Stimulated activated CD8-positive, alpha-beta memory T cell treated with anti-CD3 and anti-CD28 coated beads, Interleukin-15, amount 100 ng/mL, for 4 hours (primary cell): ENCODE data around the gene STRADA.

Source experiments
- DNase-seq, 2 donors: peaks; one replicate each; pipeline ENCODE4 v3.0.0-alpha.2; 2020; ENCODE audit warnings: low read depth in 2 of 2

The STRADA gene, protein sequence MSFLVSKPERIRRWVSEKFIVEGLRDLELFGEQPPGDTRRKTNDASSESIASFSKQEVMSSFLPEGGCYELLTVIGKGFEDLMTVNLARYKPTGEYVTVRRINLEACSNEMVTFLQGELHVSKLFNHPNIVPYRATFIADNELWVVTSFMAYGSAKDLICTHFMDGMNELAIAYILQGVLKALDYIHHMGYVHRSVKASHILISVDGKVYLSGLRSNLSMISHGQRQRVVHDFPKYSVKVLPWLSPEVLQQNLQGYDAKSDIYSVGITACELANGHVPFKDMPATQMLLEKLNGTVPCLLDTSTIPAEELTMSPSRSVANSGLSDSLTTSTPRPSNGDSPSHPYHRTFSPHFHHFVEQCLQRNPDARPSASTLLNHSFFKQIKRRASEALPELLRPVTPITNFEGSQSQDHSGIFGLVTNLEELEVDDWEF

DNA sequence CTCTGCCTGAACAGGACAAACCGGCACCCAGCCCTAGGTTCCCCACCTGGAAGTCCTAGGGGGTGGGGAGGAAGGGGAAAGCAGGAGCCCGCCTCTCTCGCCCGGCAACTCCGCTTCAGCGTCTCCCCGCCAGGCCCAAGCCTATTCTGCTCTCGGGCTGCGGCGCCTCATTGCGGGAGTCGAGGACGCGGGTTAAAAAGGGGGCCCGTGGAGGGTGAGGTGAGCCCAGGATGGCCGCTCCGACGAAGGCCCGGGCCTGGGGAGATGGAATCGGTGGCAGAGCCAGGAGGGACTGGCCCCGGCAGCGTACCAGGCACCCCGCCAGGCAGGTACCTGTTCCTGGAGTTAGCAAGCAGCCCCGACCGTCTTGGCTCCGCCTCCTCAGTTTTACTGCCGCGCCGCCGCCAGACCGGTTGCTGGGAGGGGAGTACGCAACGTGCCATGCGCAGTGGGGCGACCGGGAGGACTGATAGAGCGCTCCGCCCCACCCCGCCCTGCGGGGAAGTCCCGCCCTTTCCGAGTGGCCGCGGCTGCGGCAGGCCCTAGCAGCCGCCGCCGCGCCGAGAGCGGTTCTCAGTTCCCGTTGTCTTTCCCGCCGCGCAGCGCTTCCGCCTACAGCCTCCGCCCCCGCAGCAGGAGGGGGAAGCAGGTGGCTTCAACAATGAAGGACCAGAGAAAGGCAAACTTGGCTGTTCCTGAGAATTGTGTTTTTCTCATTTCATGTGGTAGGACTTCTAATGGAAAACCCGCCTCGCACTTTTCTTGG, at the start of gene STRADA:
STRADA (minus strand) TSS at position 392 of the 766 bp plus-strand sequence. CDS start 13,430 bp downstream, outside the sequence.
- peak; percentile 99 for DNase-seq

DNA sequence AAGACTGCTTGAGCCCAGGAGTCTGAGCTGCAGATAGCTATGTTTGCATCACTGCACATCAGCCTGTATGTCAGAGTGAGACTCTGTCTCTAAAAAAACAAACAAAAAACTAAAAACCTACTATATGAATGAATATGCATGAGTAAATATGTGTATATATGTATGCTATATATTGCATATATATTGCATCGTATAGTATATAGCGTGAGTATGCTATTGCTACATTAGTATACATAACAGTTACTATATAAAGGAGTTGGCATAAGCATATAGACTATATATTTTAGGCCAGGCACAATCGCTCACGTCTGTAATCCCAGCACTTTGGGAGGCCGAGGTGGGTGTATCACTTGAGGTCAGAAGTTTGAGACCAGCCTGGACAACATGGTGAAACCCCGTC, 48.5 kb upstream of the STRADA start:
- DNase-seq = no peak

DNA sequence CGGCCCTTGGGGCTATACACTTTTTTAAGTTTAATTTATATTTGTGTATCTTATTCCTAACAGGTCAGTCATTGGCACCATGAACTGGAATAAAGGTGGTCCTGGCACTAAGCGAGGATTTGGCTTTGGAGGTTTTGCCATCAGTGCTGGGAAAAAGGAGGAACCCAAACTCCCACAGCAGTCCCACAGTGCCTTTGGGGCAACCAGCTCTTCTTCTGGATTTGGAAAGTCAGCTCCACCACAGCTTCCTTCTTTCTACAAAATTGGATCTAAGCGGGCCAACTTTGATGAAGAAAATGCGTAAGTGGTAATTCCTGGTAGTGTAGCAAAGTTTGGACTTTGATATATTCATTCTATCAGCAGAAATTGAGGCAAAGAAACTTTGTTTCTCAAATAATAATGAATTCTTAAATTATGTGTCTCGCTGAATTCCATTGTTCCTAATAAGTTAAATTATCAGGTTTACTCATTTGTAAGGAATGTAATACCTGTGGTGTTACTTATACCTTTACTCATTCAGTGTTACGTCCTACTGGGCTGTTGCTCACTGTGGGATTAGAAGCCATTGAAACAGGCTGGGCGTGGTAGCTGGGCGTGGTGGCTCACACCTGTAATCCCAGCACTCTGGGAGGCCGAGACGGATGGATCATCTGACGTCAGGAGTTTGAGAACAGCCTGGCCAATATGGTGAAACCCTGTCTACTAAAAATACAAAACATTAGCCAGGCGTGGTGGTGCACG, 45.5 kb upstream of the STRADA start:
- no peak for DNase-seq

DNA sequence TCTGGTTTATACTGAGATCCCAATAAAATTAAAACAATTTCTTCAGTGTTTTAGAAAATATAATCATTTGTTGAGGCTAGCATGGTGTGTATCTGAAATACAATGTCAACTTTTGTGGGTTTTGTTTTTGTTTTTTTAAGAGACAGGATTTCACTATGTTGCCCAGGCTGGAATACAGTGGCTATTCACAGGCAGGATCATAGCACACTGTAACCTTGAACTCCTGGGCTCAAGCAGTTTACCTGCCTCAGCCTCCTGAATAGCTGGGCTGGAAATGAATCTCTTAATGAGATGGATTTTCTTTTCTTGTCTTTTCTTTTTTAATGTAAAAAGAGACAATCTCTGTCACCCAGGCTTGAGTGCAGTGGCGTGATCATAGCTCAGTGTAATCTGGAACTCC, 44.5 kb upstream of the STRADA start:
- no peak for DNase-seq

DNA sequence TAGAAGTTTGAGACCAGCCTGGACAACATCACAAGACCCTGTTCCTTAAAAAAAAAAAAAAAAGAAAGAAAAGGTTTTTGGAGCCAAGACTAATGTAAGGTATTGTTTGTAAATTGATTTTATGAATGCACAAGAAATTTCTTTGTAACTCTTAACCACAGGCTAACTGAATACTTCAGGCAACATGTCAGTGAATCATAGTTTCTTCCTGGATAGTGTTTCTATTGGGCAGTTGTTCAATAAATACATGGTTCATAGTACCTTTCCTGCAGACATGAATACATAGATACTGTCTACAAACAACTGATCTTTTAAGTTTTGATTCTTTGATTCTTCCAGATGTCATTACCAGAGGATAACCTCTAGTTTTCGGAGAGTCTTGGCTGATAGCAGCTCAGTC, 44.0 kb upstream of the STRADA start:
- no peak for DNase-seq

DNA sequence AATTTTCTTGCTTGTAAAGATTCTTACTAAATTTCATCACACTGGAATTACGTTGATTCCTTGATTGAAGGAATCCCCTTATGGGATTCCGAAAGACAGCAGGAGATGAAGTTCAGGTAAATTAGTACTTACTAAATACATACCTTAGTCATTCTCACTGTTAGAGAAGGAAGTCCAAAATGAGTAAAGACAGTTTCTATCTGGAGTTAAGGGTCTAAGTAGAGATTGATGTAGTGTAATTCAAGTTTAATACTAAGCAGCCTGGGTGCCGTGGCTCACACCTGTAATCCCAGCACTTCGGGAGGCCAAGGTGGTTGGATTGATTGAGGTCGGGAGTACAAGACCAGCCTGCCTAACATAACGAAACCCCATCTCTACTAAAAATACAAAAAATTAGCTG, 41.9 kb upstream of the STRADA start:
- no peak for DNase-seq

DNA sequence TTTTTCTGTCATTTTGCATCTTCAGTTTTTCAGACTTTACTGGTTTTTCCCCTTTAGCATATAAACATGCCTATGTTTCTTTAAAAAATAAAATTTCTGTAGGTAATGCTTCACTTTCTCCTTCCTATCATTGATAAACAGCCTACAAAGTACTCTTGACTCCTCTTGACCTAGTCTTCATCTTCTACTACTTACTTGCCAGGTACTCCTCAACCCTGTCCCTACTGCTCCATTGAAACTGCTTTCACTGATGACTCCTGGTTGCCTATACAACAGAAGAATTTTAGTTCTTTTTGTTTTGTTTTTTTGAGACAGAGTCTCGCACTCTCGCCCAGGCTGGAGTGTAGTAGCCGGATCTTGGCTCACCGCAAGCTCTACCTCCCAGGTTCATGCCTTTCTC, 39.3 kb upstream of the STRADA start:
- DNase-seq = no peak

DNA sequence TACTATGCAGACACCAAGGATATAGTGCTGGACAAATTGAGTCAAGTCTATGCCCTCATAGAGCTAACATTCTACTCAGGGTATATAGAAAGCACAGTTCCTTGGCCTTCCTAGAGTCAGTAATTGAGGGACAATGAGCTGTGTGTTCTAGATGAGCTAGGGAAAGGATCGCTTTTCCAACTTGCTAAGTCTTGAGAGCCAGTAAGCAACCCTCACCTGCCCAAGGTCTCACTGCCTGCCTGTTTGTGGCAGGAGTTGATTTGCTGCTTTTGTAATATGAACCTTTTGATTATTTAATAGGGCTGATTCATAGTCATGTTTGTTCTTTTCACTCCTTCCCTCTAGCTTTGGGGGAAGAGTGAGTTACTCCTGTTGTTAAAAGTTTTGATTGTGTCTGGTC, 38.9 kb upstream of the STRADA start:
- no peak for DNase-seq

DNA sequence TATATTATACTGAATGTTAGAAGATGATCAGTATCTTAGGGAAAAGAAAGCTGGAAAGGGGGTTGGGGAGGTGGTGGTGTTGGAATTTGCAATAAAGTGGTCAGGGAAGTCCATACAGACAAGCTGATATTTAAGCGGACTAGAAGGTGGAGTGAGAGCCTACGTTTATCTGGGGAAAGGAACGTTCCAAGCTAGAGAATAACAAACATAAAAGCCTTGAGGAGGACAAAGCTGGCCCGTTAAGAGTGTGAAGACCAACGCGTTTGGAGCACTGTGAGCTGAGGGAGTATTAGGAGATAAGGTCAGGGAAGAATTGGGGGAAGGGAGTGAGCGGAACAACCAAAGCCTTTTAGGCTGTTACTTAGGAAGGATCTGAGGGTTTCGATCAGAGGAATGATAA, 33.8 kb upstream of the STRADA start:
- no peak for DNase-seq

DNA sequence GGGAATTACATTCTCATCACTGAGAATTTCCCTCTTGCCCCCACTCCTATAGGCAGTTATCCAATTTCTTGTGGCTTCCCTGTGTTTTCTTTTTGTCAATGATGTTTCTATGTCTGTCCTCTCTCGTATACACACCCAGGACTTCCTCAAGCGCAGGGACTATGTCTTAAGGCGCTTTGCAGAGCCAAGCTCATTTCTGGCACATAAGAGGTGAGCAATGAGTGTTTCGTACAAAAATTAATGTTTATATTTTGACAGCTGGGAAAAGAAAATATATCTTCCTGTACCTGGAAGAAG, 33.3 kb upstream of the STRADA start:
- DNase-seq = no peak

DNA sequence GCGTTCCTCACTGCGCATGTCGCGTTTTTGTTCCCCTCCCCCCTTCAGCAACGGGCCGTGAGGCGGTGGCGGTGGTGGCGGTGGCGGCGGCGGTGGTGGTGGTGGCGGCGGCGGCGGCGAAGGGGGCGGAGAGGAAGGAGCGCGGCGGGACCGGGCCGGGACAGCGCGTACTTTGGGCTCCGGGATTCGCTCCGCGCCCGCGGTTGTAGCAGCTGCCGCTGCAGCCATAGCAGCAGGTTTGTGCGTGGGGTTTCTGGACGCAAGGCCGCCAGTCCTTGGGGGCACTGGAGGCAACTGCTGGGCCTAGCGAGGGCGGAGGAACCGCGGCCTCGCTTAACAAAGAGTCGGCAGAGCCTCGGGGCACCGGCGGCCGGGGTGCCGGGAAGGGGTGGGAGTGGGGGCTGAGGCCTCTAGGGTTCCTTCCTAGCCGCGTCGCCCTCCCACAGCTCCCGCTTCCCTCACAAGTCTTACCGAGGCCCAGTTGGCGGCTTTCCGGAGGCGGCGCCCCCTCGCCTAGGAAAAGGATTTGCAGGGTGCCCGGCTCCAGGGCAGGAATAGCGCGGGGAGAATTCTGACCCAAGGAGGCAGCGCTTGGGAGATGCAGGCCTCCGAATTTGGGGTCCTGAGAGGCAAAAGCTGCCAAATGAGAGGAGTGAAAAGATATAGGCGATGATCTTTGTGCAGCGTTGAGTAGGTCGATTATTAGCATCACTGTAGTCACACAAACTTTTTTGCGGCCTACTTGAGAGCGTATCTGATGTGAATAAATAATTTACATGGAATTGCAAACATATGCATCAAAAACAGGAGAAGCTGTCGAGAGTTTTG, 32.8 kb upstream of the STRADA start, which contains the start of gene DDX42:
DDX42 (plus strand) TSS at position 30 of the 828 bp plus-strand sequence. CDS start 12,880 bp downstream, outside the sequence.
- no peak for DNase-seq

DNA sequence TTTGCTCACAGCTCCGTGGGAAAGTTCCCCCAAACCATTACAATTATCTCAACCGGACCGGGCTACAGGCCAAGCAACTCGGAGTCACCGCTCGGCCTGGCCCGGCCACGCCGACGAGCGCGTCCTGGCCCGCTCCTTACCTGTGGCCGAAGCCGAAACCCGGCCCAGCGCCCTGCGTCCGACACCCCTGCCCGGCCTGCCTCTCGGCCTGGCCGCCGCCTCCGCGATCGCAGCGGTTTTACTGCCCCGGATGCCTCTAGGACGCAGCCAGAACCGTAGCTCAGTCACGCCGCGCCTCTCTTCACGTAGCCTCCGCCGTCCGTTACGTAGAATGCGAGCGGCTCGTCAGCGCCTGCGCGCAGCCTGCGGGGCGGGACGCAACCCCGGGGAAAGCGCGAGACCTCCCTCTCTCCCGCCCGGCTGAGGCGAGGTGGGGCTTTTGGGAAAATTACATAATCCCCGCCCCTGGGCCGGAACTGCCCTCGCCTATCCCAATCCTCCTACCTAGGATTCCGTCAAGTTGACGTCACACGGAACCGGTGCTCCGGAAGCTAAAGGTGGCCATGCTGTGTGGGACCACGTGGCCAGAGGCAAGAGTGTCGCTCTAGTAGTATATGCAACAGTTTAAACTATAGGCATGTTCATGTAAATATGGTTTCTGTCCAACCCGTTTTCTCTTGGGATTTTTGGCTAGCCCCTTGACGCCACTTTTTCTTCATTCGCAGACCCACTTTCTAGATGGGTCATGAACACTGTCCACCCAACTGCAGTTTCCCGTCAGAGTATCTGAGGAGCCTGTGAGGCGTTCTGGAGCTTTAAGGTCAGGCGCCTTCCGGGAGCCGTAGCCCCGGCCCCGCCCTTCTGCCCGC, 31.9 kb upstream of the STRADA start, which contains the start of gene CCDC47:
CCDC47 (minus strand) TSS at position 326 of the 869 bp plus-strand sequence. CDS start 7,422 bp downstream, outside the sequence.
- DNase-seq = peak; percentile 97 to 98

DNA sequence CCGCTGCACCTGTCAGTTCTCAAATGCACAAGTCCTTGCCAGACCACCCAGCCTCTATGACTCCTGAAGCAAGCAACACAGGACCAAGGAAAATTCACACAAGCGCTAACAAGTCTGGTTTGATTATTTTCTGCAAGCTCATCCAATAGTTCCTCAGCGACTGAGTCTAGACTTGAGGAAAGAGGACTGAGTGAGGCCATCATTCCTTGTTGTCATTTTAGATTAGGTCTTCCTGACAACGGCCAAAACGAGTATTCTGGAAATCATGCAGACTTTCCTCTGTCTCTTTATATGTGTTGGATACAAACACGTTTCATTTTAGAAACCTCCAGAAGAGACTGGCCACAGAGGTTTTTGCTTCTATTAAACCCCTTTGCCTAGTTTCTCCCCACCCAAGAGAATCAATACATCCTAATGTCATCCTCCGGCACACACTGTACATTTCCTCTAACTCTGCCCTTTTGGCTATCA, 31.2 kb upstream of the STRADA start:
- no peak for DNase-seq

DNA sequence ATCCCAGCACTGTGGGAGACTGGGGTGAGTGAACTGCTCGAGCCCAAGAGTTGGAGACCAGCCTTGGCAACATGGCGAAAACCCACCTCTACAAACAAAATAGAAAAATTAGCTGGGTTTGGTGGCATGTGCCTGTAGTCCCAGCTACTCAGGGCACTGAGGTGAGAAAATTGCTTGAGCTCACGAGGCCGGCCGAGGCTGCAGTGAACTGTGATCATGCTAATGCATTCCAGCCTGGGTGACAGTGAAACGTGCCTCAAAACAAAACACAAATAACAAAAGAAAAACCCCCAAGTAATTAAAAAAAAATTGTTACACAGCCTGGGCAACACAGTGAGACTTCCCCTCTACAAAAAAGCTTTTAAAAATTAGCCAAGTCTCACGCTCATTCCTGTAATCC, 26.8 kb upstream of the STRADA start:
- no peak for DNase-seq

DNA sequence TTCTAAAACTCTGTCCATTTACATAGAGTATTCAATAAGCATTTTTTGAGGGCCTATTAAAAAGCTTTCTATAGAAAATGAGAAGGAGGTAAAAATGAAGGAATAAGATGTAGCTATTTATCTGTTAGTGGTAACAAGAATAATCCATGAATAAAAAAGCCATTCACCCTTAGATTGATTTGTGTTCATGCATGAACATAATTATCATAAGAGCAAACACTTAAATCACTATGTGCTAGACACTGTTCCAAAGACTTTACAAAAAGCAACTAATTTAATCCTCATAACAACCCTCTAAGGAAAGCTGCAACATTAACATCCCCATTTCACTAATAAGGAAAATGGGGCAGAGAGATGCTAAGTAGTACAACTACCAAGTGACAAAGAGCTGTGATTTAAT, 25.2 kb upstream of the STRADA start:
- no peak for DNase-seq

DNA sequence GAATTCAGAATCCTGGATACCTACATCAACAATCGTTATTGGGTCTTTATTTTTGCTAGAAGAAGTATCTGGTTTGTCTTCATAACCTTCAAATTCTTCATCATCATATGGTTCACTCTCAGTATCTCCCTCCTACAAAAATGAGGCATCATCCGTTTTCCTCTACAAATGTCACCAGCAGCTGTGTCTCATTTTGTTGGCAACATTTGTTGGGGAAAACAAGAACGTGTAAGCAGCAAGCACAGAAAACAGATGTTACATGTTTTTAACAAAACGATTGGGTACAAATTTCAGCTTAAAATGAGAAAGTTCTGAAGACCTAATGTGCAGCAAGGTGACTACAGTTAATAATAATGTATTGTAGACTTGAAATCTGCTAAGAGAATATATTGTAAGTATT, 23.1 kb upstream of the STRADA start:
- DNase-seq = no peak

DNA sequence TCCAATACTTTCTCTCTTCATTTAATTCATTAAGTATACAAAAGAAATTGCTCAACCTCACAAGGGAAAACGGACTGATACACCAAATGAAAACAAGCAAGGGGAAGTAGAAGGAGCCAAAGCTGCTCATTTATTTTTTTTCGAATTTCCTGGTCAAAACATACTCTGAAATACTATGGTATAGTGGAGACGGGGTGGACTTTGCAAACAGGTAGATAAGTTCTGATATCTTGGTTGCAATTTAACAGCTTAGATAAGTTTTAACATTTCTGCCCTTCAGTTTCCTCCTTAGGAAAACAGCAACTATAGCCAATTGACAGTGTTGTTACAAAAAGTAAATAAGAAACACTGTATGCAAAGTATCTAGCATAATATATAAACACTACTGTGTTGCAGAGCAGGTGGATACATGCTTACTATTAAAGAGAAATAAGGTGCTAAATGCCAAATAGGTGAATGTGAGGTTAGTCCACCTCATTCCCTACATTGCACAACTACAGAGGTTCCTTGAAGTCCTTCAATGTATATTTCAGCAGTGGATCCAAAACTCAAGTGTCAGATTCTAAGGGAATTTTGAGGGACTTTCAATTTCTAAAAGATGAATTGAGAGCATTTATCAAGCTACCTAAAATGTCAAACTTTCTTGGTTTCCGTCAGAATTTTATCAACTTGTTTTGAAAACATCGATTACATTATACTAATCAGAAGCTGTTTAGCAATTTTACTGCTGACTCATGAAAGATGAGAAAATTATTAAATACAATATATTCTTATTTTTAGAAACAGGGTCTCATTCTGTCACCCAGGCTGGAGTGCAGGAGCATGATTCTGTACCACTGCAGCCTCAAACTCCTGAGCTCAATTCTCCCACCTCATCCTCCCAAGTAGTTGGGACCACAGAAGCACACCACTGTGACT, 20.8 kb upstream of the STRADA start:
- no peak for DNase-seq

DNA sequence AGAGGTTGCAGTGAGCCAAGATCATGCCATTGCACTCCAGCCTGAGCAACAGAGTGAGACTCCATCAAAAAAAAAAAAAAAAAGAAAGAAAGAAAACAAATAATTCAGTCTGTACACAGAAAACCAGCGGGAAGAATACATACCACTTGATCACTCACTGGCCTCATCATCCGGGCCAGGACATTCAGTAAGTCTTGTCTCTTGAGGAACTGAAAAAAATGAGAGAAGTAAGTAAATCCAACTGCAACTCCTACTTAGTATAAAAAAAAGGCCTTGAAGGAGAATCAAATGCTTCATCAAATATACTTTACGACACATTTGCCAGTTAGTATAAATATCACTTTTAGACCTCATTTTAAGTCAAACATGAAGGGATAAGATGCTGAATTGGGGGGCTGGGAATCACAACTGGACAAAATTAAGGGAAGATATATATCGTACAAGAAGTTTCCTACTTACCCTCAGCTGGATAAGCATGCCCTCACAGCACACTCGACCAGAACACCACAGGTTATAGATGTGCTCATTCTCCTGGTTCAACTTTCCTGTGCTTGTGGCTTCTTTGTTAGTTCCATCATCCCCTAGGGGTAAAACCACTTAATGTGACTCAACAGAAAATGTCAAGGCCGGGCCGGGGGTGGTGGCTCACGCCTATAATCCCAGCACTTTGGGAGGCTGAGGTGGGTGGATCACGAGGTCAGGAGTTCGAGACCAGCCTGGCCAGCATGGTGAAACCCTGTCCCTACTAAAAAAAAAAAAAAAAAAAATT, 19.4 kb upstream of the STRADA start:
- no peak for DNase-seq
